ENCODE measurements around the gene MT1HL1. TPM values are rescaled to one million over a fixed set of nuclear protein-coding genes. Genes with fewer than 3 reads are reported as not detected.

Gene MT1HL1
- total RNA-seq, 1 experiment from 2014 or later = not detected

- Histone ChIP-seq H2BK5ac (ENCODE audit: insufficient read length, low read length) (no peak overlapping the region), H4K91ac (ENCODE audit: insufficient read length, low read depth, low read length) (no peak overlapping the region), H2AK5ac (ENCODE audit: insufficient read length, low read length) (no peak overlapping the region), H3K9me3 (ENCODE audit: control insufficient read depth, low read depth, low read length) (no peaks in the 10 kb centered on the region), H3T11ph (ENCODE audit: low read length) (no peak overlapping the region), H3K4me2 (ENCODE audit: insufficient read depth, insufficient read length, low read length) (peak overlapping the region; percentile 88), H3K56ac (ENCODE audit: insufficient read length, low read depth, low read length) (no peak overlapping the region), H2BK20ac (ENCODE audit: low read depth, low read length, poor library complexity, severe bottlenecking) (no peak overlapping the region), H3K27ac (ENCODE audit: insufficient read length, low read depth, low read length) (no peak overlapping the region), H3K4me1 (ENCODE audit: insufficient read depth, low read length) (peaks cover 3% of the 10 kb centered on the region; the same call in 1 of the 2 replicates), H3K9ac (ENCODE audit: extremely low read depth, insufficient read length, low read length) (no peak overlapping the region), H3K23me2 (ENCODE audit: insufficient read length, low read depth, low read length, poor library complexity, severe bottlenecking) (peaks cover 16% of the 10 kb centered on the region), H2BK120ac (ENCODE audit: low read depth, low read length, poor library complexity, severe bottlenecking) (no peak overlapping the region), H2BK15ac (ENCODE audit: low read depth, low read length) (no peak overlapping the region), H3K79me2 (ENCODE audit: insufficient read depth, low read length) (no peaks in the 10 kb centered on the region; the same call in 1 of the 2 replicates), H3K18ac (ENCODE audit: insufficient read length, low read depth, low read length) (no peak overlapping the region), H2BK12ac (ENCODE audit: insufficient read length, low read depth, low read length) (no peak overlapping the region), H3K79me1 (ENCODE audit: insufficient read depth, low read depth, low read length, poor library complexity, severe bottlenecking) (no peaks in the 10 kb centered on the region), H3K27me3 (ENCODE audit: insufficient read depth, low read length) (peaks cover 18% of the 10 kb centered on the region; the same call in 1 of the 2 replicates), H4K5ac (ENCODE audit: insufficient read length, low read depth, low read length) (no peak overlapping the region), H3K14ac (ENCODE audit: insufficient read depth, low read length) (no peak overlapping the region), H2AFZ (ENCODE audit: low read length) (no peak overlapping the region), H3K23ac (ENCODE audit: insufficient read length, low read depth, low read length) (no peak overlapping the region), H4K8ac (replicated peaks; ENCODE audit: insufficient read length, low read depth, low read length) (no peak overlapping the region), H3K4ac (ENCODE audit: low read depth, low read length) (no peak overlapping the region), H4K20me1 (ENCODE audit: control insufficient read depth, insufficient read depth, insufficient read length) (no peaks in the 10 kb centered on the region)
- peaks cover 0 to 7% (median 0%) of the 10 kb centered on the region in 3 experiments; a peak in 1 of 7 replicates for H3K36me3 Mint-ChIP-seq (ENCODE audit: insufficient read depth in 1 of 3, low read depth in 3 of 3)
- WGBS (ENCODE audit: extremely low coverage, insufficient read length, low lambda C conversion rate) = no CpG with 5 or more reads among the region's 14 CpGs
- peak overlapping the region; percentile 78 to 91 for H3K4me3 Mint-ChIP-seq
- no peaks in the 10 kb centered on the region; a peak in 2 of 5 replicates for H3K9me3 Mint-ChIP-seq
- H3K27me3 Mint-ChIP-seq (ENCODE audit: low read depth) = peaks cover 40% of the 10 kb centered on the region
- TF ChIP-seq, protein P1, sequence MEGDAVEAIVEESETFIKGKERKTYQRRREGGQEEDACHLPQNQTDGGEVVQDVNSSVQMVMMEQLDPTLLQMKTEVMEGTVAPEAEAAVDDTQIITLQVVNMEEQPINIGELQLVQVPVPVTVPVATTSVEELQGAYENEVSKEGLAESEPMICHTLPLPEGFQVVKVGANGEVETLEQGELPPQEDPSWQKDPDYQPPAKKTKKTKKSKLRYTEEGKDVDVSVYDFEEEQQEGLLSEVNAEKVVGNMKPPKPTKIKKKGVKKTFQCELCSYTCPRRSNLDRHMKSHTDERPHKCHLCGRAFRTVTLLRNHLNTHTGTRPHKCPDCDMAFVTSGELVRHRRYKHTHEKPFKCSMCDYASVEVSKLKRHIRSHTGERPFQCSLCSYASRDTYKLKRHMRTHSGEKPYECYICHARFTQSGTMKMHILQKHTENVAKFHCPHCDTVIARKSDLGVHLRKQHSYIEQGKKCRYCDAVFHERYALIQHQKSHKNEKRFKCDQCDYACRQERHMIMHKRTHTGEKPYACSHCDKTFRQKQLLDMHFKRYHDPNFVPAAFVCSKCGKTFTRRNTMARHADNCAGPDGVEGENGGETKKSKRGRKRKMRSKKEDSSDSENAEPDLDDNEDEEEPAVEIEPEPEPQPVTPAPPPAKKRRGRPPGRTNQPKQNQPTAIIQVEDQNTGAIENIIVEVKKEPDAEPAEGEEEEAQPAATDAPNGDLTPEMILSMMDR (conservative IDR thresholded peaks at IDR 0.05) = no peak
- no peak for DNase-seq
- H3K4me1 Mint-ChIP-seq = peaks cover 30 to 34% of the 10 kb centered on the region in 2 experiments
- peak overlapping the region in 1 of 3 experiments; percentile 61; a peak in 1 of 7 replicates for H3K27ac Mint-ChIP-seq
Observed at GRCh38 chr1:237043846-237044636, 39.8 kb upstream of the MT1HL1 start.
